GM18858 (cell line): Measurements from ENCODE around the gene RPL6.
A peak's percentile ranks its signal among the peaks of the same experiment; 100 is the strongest.
"Not testable (repeated sequence)": the region's sequence is repeated elsewhere in the genome, so short reads cannot be mapped to it uniquely, and the experiment has no call there.

ENCODE experiments used
- ATAC-seq: cut with Tn5 transposase; IDR thresholded peaks from one replicate; pipeline ENCODE4 v1.9.1; 2021; ENCODE audit not compliant: unreplicated experiment

RPL6 gene

GRCh38 chr12:112420740-112421139 is 11.3 kb upstream of the RPL6 start:
- no peak for ATAC-seq

- ATAC-seq, result peak; percentile 37
Measured at GRCh38 chr12:112419297-112420133, 10.1 kb upstream of the RPL6 start.

GRCh38 chr12:112418608-112419296 is 9.3 kb upstream of the RPL6 start, which contains the start of gene PTPN11:
PTPN11 (plus strand) TSS chr12:112418947; CDS start chr12:112419112, 165 bp downstream.
- ATAC-seq, result peak; percentile 50

- peak; percentile 10 for ATAC-seq
Measured at GRCh38 chr12:112418273-112418607, 8.8 kb upstream of the RPL6 start.

GRCh38 chr12:112415457-112415856 is 6.1 kb upstream of the RPL6 start:
- not testable (repeated sequence) for ATAC-seq

- no peak for ATAC-seq
Measured at GRCh38 chr12:112413855-112414625, 4.6 kb upstream of the RPL6 start.

GRCh38 chr12:112409906-112410244 is 470 bp upstream of the RPL6 start:
- no peak for ATAC-seq

- ATAC-seq, result no peak
Measured at GRCh38 chr12:112408621-112409020, 784 bp downstream of the RPL6 start.

GRCh38 chr12:112407683-112408082 is 1.7 kb downstream of the RPL6 start:
- not testable (repeated sequence) for ATAC-seq

GRCh38 chr12:112406519-112407488 is 2.6 kb downstream of the RPL6 start:
- ATAC-seq, result no peak

- no peak for ATAC-seq
Measured at GRCh38 chr12:112401903-112402498, 7.4 kb downstream of the RPL6 start.

GRCh38 chr12:112401054-112401453 is 8.4 kb downstream of the RPL6 start:
- ATAC-seq, result no peak

GRCh38 chr12:112393328-112393727 is 16.1 kb downstream of the RPL6 start:
- ATAC-seq, result no peak

- ATAC-seq, result not testable (repeated sequence)
Measured at GRCh38 chr12:112389922-112390654, 19.3 kb downstream of the RPL6 start.

GRCh38 chr12:112389228-112389627 is 20.2 kb downstream of the RPL6 start:
- no peak for ATAC-seq

- no peak for ATAC-seq
Measured at GRCh38 chr12:112386726-112387125, 22.7 kb downstream of the RPL6 start.

GRCh38 chr12:112382866-112383265 is 26.5 kb downstream of the RPL6 start:
- ATAC-seq, result no peak

GRCh38 chr12:112381883-112382796 is 27.3 kb downstream of the RPL6 start, which contains the start of gene HECTD4:
HECTD4 (minus strand) TSS chr12:112382431; CDS start chr12:112382128, 303 bp downstream.
- ATAC-seq, result peak; percentile 67
